Gastrocnemius medialis (tissue), 4 donors: ENCODE data around the gene HACD2. TPM values are rescaled to one million over a fixed set of nuclear protein-coding genes. Genes with fewer than 3 reads are reported as not detected.

Source experiments
- ATAC-seq, 2 donors: fragments of 150-250 bp; one replicate each; pipeline ENCODE4 v1.9.1; 2016
- DNase-seq, 2 donors: peaks; one replicate each; pipeline ENCODE4 v3.0.0-alpha.2; 2019
- H3K27ac ChIP-seq, 4 donors: fragments of 200-600 bp; sonication (generic); 1 replicate in 1 of 4; 2 replicates in 3 of 4; pipeline ENCODE4 v1.5.1; 2016 to 2018; ENCODE audit warnings: mild to moderate bottlenecking in 2 of 4, moderate library complexity in 1 of 4
- H3K27me3 ChIP-seq, 3 donors: fragments of 200-600 bp; sonication (generic) in 2 of 3; 1 replicate in 1 of 3; 2 replicates in 2 of 3; pipeline versions ENCODE4 v1.5.1 to v1.6.0; 2016 to 2019; ENCODE audit warnings: mild to moderate bottlenecking in 1 of 3, moderate library complexity in 1 of 3
- H3K36me3 ChIP-seq, 2 donors: fragments of 200-600 bp; sonication (generic) in 1 of 2; one replicate each; pipeline ENCODE4 v1.5.1; 2017 to 2018
- H3K4me1 ChIP-seq, 2 donors: fragments of 200-600 bp; sonication (generic) in 1 of 2; one replicate each; pipeline ENCODE4 v1.5.1; 2016 to 2017; ENCODE audit warnings: mild to moderate bottlenecking in 2 of 2
- H3K4me3 ChIP-seq, 4 donors: fragments of 200-600 bp; sonication (generic) in 3 of 4; 1 replicate in 1 of 4; 2 replicates in 3 of 4; pipeline ENCODE4 v1.5.1; 2016 to 2019; ENCODE audit warnings: mild to moderate bottlenecking in 2 of 4
- H3K9me3 ChIP-seq, 3 donors: fragments of 200-600 bp; sonication (generic) in 2 of 3; 1 replicate in 1 of 3; 2 replicates in 2 of 3; pipeline ENCODE4 v1.5.1; 2016 to 2019
- CTCF ChIP-seq, 5 experiments: fragments of 450-650 bp in 3 of 5; fragments of 200-600 bp in 2 of 5; sonication (generic) in 2 of 5; IDR thresholded peaks in 4 of 5; conservative IDR thresholded peaks in 1 of 5; 1 replicate in 4 of 5; 2 replicates in 1 of 5; pipeline ENCODE4 v1.5.1; 2016 to 2019; ENCODE audit warnings: antibody characterized with exemption in 5 of 5, mild to moderate bottlenecking in 3 of 5, moderate library complexity in 3 of 5
- POLR2A ChIP-seq, 2 donors: fragments of 450-650 bp; IDR thresholded peaks; one replicate each; pipeline ENCODE4 v1.6.1; 2017; ENCODE audit warnings: antibody characterized with exemption in 2 of 2, mild to moderate bottlenecking in 2 of 2, moderate library complexity in 2 of 2
- in situ Hi-C, 4 donors: fragments of 200-750 bp; cut with MboI; loops; one replicate each; pipeline versions ENCODE4 v1.15.0 to v1.8.0; 2017; ENCODE audit warnings: low sequenced_read_pairs in 4 of 4
- intact Hi-C: fragments of 100-400 bp; cut with DNase I; formaldehyde crosslinking; loops from one replicate; pipeline ENCODE4 v1.15.1; 2023; ENCODE audit warnings: low total_unique reads
- total RNA-seq, 4 donors: library from RNA; depleted of rRNA; stranded (reverse); fragments of >200 nt; gene quantifications; one replicate each; pipeline versions ENCODE4 v1.1.0 to v1.2.3, GENCODE V29; 2016

Gene HACD2
- total RNA-seq, 4 donors from 2014 or later, result 3.9 to 19.8 (median 6.7) TPM

GRCh38 chr3:123481722-123482457 is 103.0 kb downstream of the HACD2 start:
- no peak for ATAC-seq
- Histone ChIP-seq H3K4me3 (no peak overlapping the region), H3K27me3 (peaks cover 0 to under 1% (median 0%) of the 10 kb centered on the region in 3 donors), H3K36me3 (no peaks in the 10 kb centered on the region), H3K4me1 (no peaks in the 10 kb centered on the region), H3K9me3 (no peaks in the 10 kb centered on the region), H3K27ac (no peak overlapping the region)
- TF ChIP-seq CTCF (IDR thresholded peaks at IDR 0.05 in 4 of 5, conservative IDR thresholded peaks at IDR 0.05 in 1 of 5) (no peak), POLR2A (IDR thresholded peaks at IDR 0.05) (no peak)
- in situ Hi-C loops (loop anchor here in 3 of 4 donors (25.0 kb wide), 1 partner anchor 145 kb away; no protein-coding TSS in a partner anchor), intact Hi-C loops (no loop called here)
- DNase-seq, result no peak

- Histone ChIP-seq H3K4me1 (no peaks in the 10 kb centered on the region), H3K27ac (no peak overlapping the region), H3K27me3 (peaks cover 0 to 3% (median 0%) of the 10 kb centered on the region in 3 donors), H3K4me3 (no peak overlapping the region), H3K36me3 (no peaks in the 10 kb centered on the region), H3K9me3 (no peaks in the 10 kb centered on the region)
- intact Hi-C loops, result no loop called here
- DNase-seq (no peak), ATAC-seq (no peak)
- in situ Hi-C loops, result loop anchor here in 3 of 4 donors (25.0 kb wide), 1 partner anchor 144 kb away; no protein-coding TSS in a partner anchor
- TF ChIP-seq POLR2A (IDR thresholded peaks at IDR 0.05) (no peak), CTCF (IDR thresholded peaks at IDR 0.05 in 4 of 5, conservative IDR thresholded peaks at IDR 0.05 in 1 of 5) (no peak)
These were observed 103.8 kb downstream of the HACD2 start for GRCh38 chr3:123481071-123481470.

GRCh38 chr3:123480428-123480827 is 104.4 kb downstream of the HACD2 start:
- H3K27ac ChIP-seq, result no peak overlapping the region
- intact Hi-C loops (no loop called here), in situ Hi-C loops (loop anchor here in 3 of 4 donors (25.0 kb wide), 1 partner anchor 143 kb away; no protein-coding TSS in a partner anchor)
- no peaks in the 10 kb centered on the region for H3K4me1 ChIP-seq
- H3K9me3 ChIP-seq, result no peaks in the 10 kb centered on the region
- no peak for TF ChIP-seq CTCF (IDR thresholded peaks at IDR 0.05 in 4 of 5, conservative IDR thresholded peaks at IDR 0.05 in 1 of 5)
- no peak for TF ChIP-seq POLR2A (IDR thresholded peaks at IDR 0.05)
- no peak for DNase-seq
- H3K27me3 ChIP-seq, result peaks cover 0 to 3% (median 0%) of the 10 kb centered on the region in 3 donors
- H3K36me3 ChIP-seq, result no peaks in the 10 kb centered on the region
- H3K4me3 ChIP-seq, result no peak overlapping the region
- ATAC-seq, result no peak

GRCh38 chr3:123479891-123480290 is 105.0 kb downstream of the HACD2 start:
- Histone ChIP-seq H3K36me3 (no peaks in the 10 kb centered on the region), H3K27ac (no peak overlapping the region), H3K4me1 (no peaks in the 10 kb centered on the region), H3K27me3 (peaks cover 0 to 3% (median 0%) of the 10 kb centered on the region in 3 donors), H3K9me3 (no peaks in the 10 kb centered on the region), H3K4me3 (no peak overlapping the region)
- intact Hi-C loops (no loop called here), in situ Hi-C loops (loop anchor here in 3 of 4 donors (25.0 kb wide), 1 partner anchor 143 kb away; no protein-coding TSS in a partner anchor)
- ATAC-seq (no peak), DNase-seq (no peak)
- TF ChIP-seq CTCF (IDR thresholded peaks at IDR 0.05 in 4 of 5, conservative IDR thresholded peaks at IDR 0.05 in 1 of 5) (no peak), POLR2A (IDR thresholded peaks at IDR 0.05) (no peak)
